ENCODE measurements around the gene OSBPL9. TPM values are rescaled to one million over a fixed set of nuclear protein-coding genes. Genes with fewer than 3 reads are reported as not detected.

OSBPL9 gene
- total RNA-seq, 1 experiment from 2014 or later: 52.6 TPM

- intact Hi-C loops (cut with micrococcal nuclease): no loop called here
Measured at GRCh38 chr1:51715369-51715768, 98.5 kb downstream of the OSBPL9 start.

More at GRCh38 chr1:51715369-51715768, 98.5 kb downstream of the OSBPL9 start:
- no peaks in the 10 kb centered on the region for H3K27me3 ChIP-seq (ENCODE audit: insufficient read depth, low read length)
- TF ChIP-seq POLR2A (IDR thresholded peaks at IDR 0.05; ENCODE audit: borderline replicate concordance, extremely low read depth, insufficient read depth, insufficient read length) (no peak), SP1 (IDR thresholded peaks at IDR 0.05; ENCODE audit: low read depth) (no peak), MAX (IDR thresholded peaks at IDR 0.05) (no peak), ZNF274 (IDR thresholded peaks at IDR 0.05; ENCODE audit: low read depth, low read length) (no peak), ZBTB33 (IDR thresholded peaks at IDR 0.05; ENCODE audit: extremely low read depth, insufficient replicate concordance, low read length) (no peak), JUND (IDR thresholded peaks at IDR 0.05) (no peak), POLR2AphosphoS5 (IDR thresholded peaks at IDR 0.05; ENCODE audit: low read depth, low read length) (no peak), TCF7L2 (IDR thresholded peaks at IDR 0.05; ENCODE audit: borderline replicate concordance, extremely low read depth, insufficient read depth, insufficient read length) (no peak), FOSL1 (IDR thresholded peaks at IDR 0.05; ENCODE audit: low read depth) (no peak), SRF (IDR thresholded peaks at IDR 0.05; ENCODE audit: low read depth) (no peak), ELF1 (IDR thresholded peaks at IDR 0.05; ENCODE audit: borderline replicate concordance, low read depth) (no peak), EZH2 (IDR thresholded peaks at IDR 0.05) (no peak)
- no peaks in the 10 kb centered on the region for H3K79me2 ChIP-seq (ENCODE audit: insufficient read depth, low read length)
- no peaks in the 10 kb centered on the region for H4K20me1 ChIP-seq (ENCODE audit: insufficient read depth)
- H3K4me3 ChIP-seq (replicated peaks in 1 of 2; ENCODE audit: low read depth in 1 of 2, low read length in 2 of 2): no peak overlapping the region
- ChIA-PET POLR2A (no interaction called here), RAD21 (ENCODE audit: low non-redundant PET in 1 of 2, low total read pairs in 2 of 2, uncharacterized antibody in 2 of 2, unreplicated experiment in 2 of 2) (no interaction called here), CTCF (no interaction called here)
- H3K27ac ChIP-seq (ENCODE audit: low read depth, low read length): no peak overlapping the region
- H3K9me3 ChIP-seq (ENCODE audit: control insufficient read depth in 1 of 2, insufficient read depth in 1 of 2, low read depth in 1 of 2, low read length in 2 of 2): no peaks in the 10 kb centered on the region
- no peaks in the 10 kb centered on the region for H3K4me1 ChIP-seq (ENCODE audit: control insufficient read depth in 1 of 2, insufficient read depth in 2 of 2, low read length in 2 of 2)
- DNase-seq (ENCODE audit: low read depth, low spot score) (no peak), ATAC-seq (no peak)
- no peak overlapping the region for H3K9ac ChIP-seq (ENCODE audit: low read length)
- H2AFZ ChIP-seq (ENCODE audit: low read depth, low read length, poor library complexity, severe bottlenecking): no peak overlapping the region
- no peaks in the 10 kb centered on the region for H3K9me2 ChIP-seq (ENCODE audit: insufficient read depth)
- no peak overlapping the region for H3K4me2 ChIP-seq (ENCODE audit: low read length)
- no peaks in the 10 kb centered on the region for H3K36me3 ChIP-seq (ENCODE audit: control insufficient read depth in 1 of 2, insufficient read depth in 2 of 2, low read length in 2 of 2)
- no TSS peak for BruUV-seq (replicated peaks)
